ENCODE measurements around the gene UQCR11.

The UQCR11 gene

DNA sequence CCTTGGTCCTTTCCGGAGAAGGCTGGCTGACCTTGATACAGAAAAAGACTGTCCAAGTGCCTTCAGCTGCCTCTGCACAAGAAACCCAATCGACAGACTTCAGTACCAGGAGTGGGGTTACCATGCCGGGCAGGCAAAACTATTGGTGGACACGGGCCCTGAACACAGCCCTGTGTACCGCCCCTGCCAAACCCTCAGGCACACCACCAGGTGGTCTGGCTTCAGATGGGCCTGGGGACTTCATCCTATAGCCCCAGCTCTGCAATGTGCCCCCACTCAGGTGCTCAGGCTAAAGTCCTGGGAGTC is 29.6 kb upstream of the UQCR11 start:
- DNase-seq (ENCODE audit: low read depth) = no peak
- H3K4me3 ChIP-seq (ENCODE audit: low read depth, low read length) = no peak overlapping the region
- TF ChIP-seq, protein P1, sequence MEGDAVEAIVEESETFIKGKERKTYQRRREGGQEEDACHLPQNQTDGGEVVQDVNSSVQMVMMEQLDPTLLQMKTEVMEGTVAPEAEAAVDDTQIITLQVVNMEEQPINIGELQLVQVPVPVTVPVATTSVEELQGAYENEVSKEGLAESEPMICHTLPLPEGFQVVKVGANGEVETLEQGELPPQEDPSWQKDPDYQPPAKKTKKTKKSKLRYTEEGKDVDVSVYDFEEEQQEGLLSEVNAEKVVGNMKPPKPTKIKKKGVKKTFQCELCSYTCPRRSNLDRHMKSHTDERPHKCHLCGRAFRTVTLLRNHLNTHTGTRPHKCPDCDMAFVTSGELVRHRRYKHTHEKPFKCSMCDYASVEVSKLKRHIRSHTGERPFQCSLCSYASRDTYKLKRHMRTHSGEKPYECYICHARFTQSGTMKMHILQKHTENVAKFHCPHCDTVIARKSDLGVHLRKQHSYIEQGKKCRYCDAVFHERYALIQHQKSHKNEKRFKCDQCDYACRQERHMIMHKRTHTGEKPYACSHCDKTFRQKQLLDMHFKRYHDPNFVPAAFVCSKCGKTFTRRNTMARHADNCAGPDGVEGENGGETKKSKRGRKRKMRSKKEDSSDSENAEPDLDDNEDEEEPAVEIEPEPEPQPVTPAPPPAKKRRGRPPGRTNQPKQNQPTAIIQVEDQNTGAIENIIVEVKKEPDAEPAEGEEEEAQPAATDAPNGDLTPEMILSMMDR (IDR thresholded peaks at IDR 0.05; ENCODE audit: insufficient read depth, low read depth, low read length, missing control alignments) = no peak

- DNase-seq (ENCODE audit: low read depth) = no peak
- TF ChIP-seq, protein P1 (IDR thresholded peaks at IDR 0.05; ENCODE audit: insufficient read depth, low read depth, low read length, missing control alignments) = no peak
- no peak overlapping the region for H3K4me3 ChIP-seq (ENCODE audit: low read depth, low read length)
Observed at GRCh38 chr19:1634242-1634937, 29.1 kb upstream of the UQCR11 start.

- TF ChIP-seq, protein P1 (IDR thresholded peaks at IDR 0.05; ENCODE audit: insufficient read depth, low read depth, low read length, missing control alignments) = no peak
- no peak for DNase-seq (ENCODE audit: low read depth)
- no peak overlapping the region for H3K4me3 ChIP-seq (ENCODE audit: low read depth, low read length)
Observed at GRCh38 chr19:1633269-1633826, 28.1 kb upstream of the UQCR11 start.

- TF ChIP-seq, protein P1 (IDR thresholded peaks at IDR 0.05; ENCODE audit: insufficient read depth, low read depth, low read length, missing control alignments) = no peak
- no peak overlapping the region for H3K4me3 ChIP-seq (ENCODE audit: low read depth, low read length)
- DNase-seq (ENCODE audit: low read depth) = no peak
Observed at GRCh38 chr19:1632462-1633268, 27.4 kb upstream of the UQCR11 start.

GRCh38 chr19:1631557-1632100 is 26.4 kb upstream of the UQCR11 start:
- TF ChIP-seq, protein P1 (IDR thresholded peaks at IDR 0.05; ENCODE audit: insufficient read depth, low read depth, low read length, missing control alignments) = no peak
- H3K4me3 ChIP-seq (ENCODE audit: low read depth, low read length) = no peak overlapping the region
- no peak for DNase-seq (ENCODE audit: low read depth)

DNA sequence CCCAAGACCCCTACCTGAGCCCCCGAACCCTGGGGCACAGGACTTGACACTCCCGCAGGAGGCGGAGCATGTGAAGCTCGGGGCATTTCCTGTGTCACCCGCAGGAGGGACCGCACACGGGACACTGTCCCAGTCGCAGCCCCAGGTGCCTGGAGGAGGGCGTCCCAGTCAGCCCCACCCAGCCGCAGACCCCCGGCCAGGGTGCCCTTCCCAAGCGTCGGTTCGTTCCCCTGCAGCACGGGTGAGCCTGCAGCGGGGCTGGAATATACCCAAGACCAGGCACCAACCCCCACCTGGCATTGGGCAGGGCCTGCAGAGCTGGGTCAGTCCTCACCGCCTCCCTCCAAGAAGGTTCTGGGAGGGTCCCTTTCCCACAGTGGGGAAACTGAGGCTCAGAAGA is 25.5 kb upstream of the UQCR11 start:
- no peak for DNase-seq (ENCODE audit: low read depth)
- TF ChIP-seq, protein P1 (IDR thresholded peaks at IDR 0.05; ENCODE audit: insufficient read depth, low read depth, low read length, missing control alignments) = no peak
- H3K4me3 ChIP-seq (ENCODE audit: low read depth, low read length) = no peak overlapping the region
